PFSK-1 (cell line): ENCODE measurements around the gene BOC.

Experiments used
- POLR2AphosphoS5 ChIP-seq: IDR thresholded peaks from 2 replicates; pipeline ENCODE4 v1.6.1; 2012; ENCODE audit warnings: low read depth, mild to moderate bottlenecking, control low read depth, low read length, moderate library complexity
- REST ChIP-seq, 2 experiments: IDR thresholded peaks; 2 replicates each; pipeline versions ENCODE4 v1.6.1 to v1.8.0; 2011 to 2012; ENCODE audit warnings: low read depth in 2 of 2, low read length in 2 of 2, control low read depth in 1 of 2, inconsistent platforms in 1 of 2, mild to moderate bottlenecking in 1 of 2, moderate library complexity in 1 of 2; ENCODE audit not compliant: insufficient read depth in 1 of 2
- SIN3A ChIP-seq: IDR thresholded peaks from 2 replicates; pipeline ENCODE4 v1.6.1; 2012; ENCODE audit warnings: mild to moderate bottlenecking, low read length, moderate library complexity, borderline replicate concordance; ENCODE audit not compliant: insufficient read depth
- TAF1 ChIP-seq: IDR thresholded peaks from 2 replicates; pipeline ENCODE4 v1.6.1; 2012; ENCODE audit warnings: low read length, control low read depth, borderline replicate concordance; ENCODE audit not compliant: insufficient read depth

- no peak for TF ChIP-seq POLR2AphosphoS5
- TF ChIP-seq REST (IDR thresholded peaks at IDR 0.05; ENCODE audit: insufficient read depth in 1 of 2, low read depth in 2 of 2, low read length in 2 of 2), result no peak
- TF ChIP-seq SIN3A, result no peak
- TF ChIP-seq TAF1, result no peak
Observed at GRCh38 chr3:113161661-113162060, 49.7 kb upstream of the BOC start.
